ENCODE measurements around the gene STK33. TPM values are rescaled to one million over a fixed set of nuclear protein-coding genes. Genes with fewer than 3 reads are reported as not detected.

STK33 gene
- total and polyA plus RNA-seq, 2 donors (not counting 3 experiments of a cell fraction or from before 2014, with no cell fraction given), result 0.63 to 3.4 TPM

GRCh38 chr11:8368194-8368593 lies 225.8 kb downstream of the STK33 start:
- POLR2A ChIA-PET, result no interaction called here
- BruUV-seq (replicated peaks), result no TSS peak
- dilution Hi-C loops (cut with MboI; ENCODE audit: extremely low pct_ligation_motif_present, low sequenced_read_pairs), result no loop called here

More at GRCh38 chr11:8368194-8368593, 225.8 kb downstream of the STK33 start:
- CTCF ChIA-PET, result no interaction called here
- Histone ChIP-seq H3K9me1 (replicated peaks; ENCODE audit: control insufficient read depth, extremely low read depth, insufficient read depth, low read length) (no peaks in the 10 kb centered on the region), H3K9ac (replicated peaks; ENCODE audit: extremely low read depth, insufficient read depth, low read length) (no peak overlapping the region), H3K9me3 (replicated peaks; ENCODE audit: control insufficient read depth, insufficient read depth, low read length) (no peaks in the 10 kb centered on the region), H3K79me2 (ENCODE audit: control insufficient read depth, insufficient read depth, low read length) (no peaks in the 10 kb centered on the region), H3K4me1 (ENCODE audit: control insufficient read depth, extremely low read depth, insufficient read depth, low read length) (no peaks in the 10 kb centered on the region), H4K20me1 (replicated peaks; ENCODE audit: control insufficient read depth, extremely low read depth, insufficient read depth, low read length) (no peaks in the 10 kb centered on the region), H3K4me3 (replicated peaks in 1 of 3; ENCODE audit: insufficient read depth in 1 of 3, low read depth in 1 of 3, low read length in 3 of 3) (no peak overlapping the region), H3K36me3 (ENCODE audit: control insufficient read depth in 2 of 2, extremely low read depth in 1 of 2, insufficient read depth in 2 of 2, low read length in 2 of 2) (no peaks in the 10 kb centered on the region), H2AFZ (ENCODE audit: low read depth, low read length) (no peak overlapping the region), H3K4me2 (ENCODE audit: insufficient read depth, low read length) (no peak overlapping the region), H3K27me3 (ENCODE audit: control insufficient read depth in 2 of 2, insufficient read depth in 2 of 2, low read length in 2 of 2) (no peaks in the 10 kb centered on the region), H3K27ac (ENCODE audit: insufficient read depth, low read depth, low read length) (no peak overlapping the region)
- FAIRE-seq, result no peak
- DNase-seq (ENCODE audit: low read depth, low spot score), result no peak
- intact Hi-C loops (cut with micrococcal nuclease), result no loop called here
- no peak for TF ChIP-seq FOS (IDR thresholded peaks at IDR 0.05; ENCODE audit: borderline replicate concordance, insufficient read depth, low read length)
- TF ChIP-seq MAX (IDR thresholded peaks at IDR 0.05; ENCODE audit: insufficient read depth, insufficient read length), result no peak
- TF ChIP-seq JUN (IDR thresholded peaks at IDR 0.05; ENCODE audit: borderline replicate concordance, insufficient read depth, insufficient read length, low read depth), result no peak
- no peak for TF ChIP-seq CTCF (IDR thresholded peaks at IDR 0.05; ENCODE audit: extremely low read depth in 1 of 2, insufficient read depth in 1 of 2, low read depth in 1 of 2, low read length in 2 of 2)
- TF ChIP-seq POLR2A (IDR thresholded peaks at IDR 0.05; ENCODE audit: low read depth, low read length), result no peak
- TF ChIP-seq EZH2 (IDR thresholded peaks at IDR 0.05; ENCODE audit: borderline replicate concordance, low read depth, low read length, severe bottlenecking), result no peak
- no peak for TF ChIP-seq GATA2 (IDR thresholded peaks at IDR 0.05; ENCODE audit: insufficient read depth, insufficient read length, low read depth, low read length)
- no peak for TF ChIP-seq POLR2AphosphoS5 (IDR thresholded peaks at IDR 0.05; ENCODE audit: insufficient read depth, low read depth, low read length)
- TF ChIP-seq MYC (IDR thresholded peaks at IDR 0.05; ENCODE audit: low read depth, low read length), result no peak
